Caco-2 (cell line): ENCODE measurements around the gene APCDD1. TPM values are rescaled to one million over a fixed set of nuclear protein-coding genes. Genes with fewer than 3 reads are reported as not detected.

Experiments used
- BruUV-seq: library from RNA; stranded (reverse); fragments of 400-500 nt; replicated peaks from 2 replicates; lab custom pipeline; 2021; lab: Mats Ljungman, UMichigan
- CTCF ChIA-PET: fragments of 300-600 bp; sonication (Branson Sonifier 250); formaldehyde crosslinking; loops from one replicate; lab custom pipeline; 2022; ENCODE audit warnings: antibody characterized with exemption; lab: Charles Lee
- POLR2A ChIA-PET: fragments of 300-600 bp; sonication (Branson Sonifier 250); formaldehyde crosslinking; loops from one replicate; lab custom pipeline; 2022; ENCODE audit warnings: antibody characterized with exemption; lab: Charles Lee
- DNase-seq, 2 experiments: peaks; one replicate each; pipeline versions ENCODE4 v3.0.0 to v3.0.0-alpha.2; 2020 to 2022
- H3K27me3 ChIP-seq: replicated peaks from 2 replicates; pipeline ENCODE4 v1.6.0; 2011; ENCODE audit warnings: low read length; ENCODE audit not compliant: control insufficient read depth, insufficient read depth
- H3K36me3 ChIP-seq: 2 replicates; pipeline ENCODE4 v1.5.1; 2011; ENCODE audit warnings: low read length; ENCODE audit not compliant: control insufficient read depth, insufficient read depth
- H3K4me1 ChIP-seq: fragments of 250-450 bp; sonication (Bioruptor Pico); 2 replicates; pipeline ENCODE4 v1.5.1; 2020; ENCODE audit warnings: mild to moderate bottlenecking
- H3K4me3 ChIP-seq: 2 replicates; pipeline ENCODE4 v1.5.1; 2011; ENCODE audit warnings: low read depth, mild to moderate bottlenecking, control low read depth, low read length
- H3K9me3 ChIP-seq: fragments of 250-450 bp; sonication (Bioruptor Pico); 2 replicates; pipeline ENCODE4 v1.5.1; 2020; ENCODE audit warnings: mild to moderate bottlenecking, moderate library complexity
- H3K27ac Mint-ChIP-seq: one replicate; pipeline ENCODE4 v1.8.0; 2022; ENCODE audit warnings: mixed read lengths; ENCODE audit not compliant: unreplicated experiment
- H3K27me3 Mint-ChIP-seq: one replicate; pipeline ENCODE4 v1.8.0; 2022; ENCODE audit warnings: mixed read lengths; ENCODE audit not compliant: insufficient read depth, unreplicated experiment
- H3K36me3 Mint-ChIP-seq: one replicate; pipeline ENCODE4 v1.8.0; 2022; ENCODE audit warnings: mild to moderate bottlenecking, mixed read lengths; ENCODE audit not compliant: insufficient read depth, unreplicated experiment
- H3K4me1 Mint-ChIP-seq: one replicate; pipeline ENCODE4 v1.8.0; 2022; ENCODE audit warnings: low read depth, mixed read lengths; ENCODE audit not compliant: unreplicated experiment
- H3K4me3 Mint-ChIP-seq: one replicate; pipeline ENCODE4 v1.8.0; 2022; ENCODE audit warnings: mild to moderate bottlenecking, moderate library complexity, mixed read lengths; ENCODE audit not compliant: unreplicated experiment
- H3K9me3 Mint-ChIP-seq: one replicate; pipeline ENCODE4 v1.8.0; 2022; ENCODE audit warnings: mixed read lengths; ENCODE audit not compliant: unreplicated experiment
- CTCF ChIP-seq, 2 experiments: fragments of 200-600 bp in 1 of 2; IDR thresholded peaks; 1 replicate in 1 of 2; 2 replicates in 1 of 2; pipeline versions ENCODE4 v1.5.1 to v1.8.0; 2011 to 2022; ENCODE audit warnings: antibody characterized with exemption in 1 of 2, control low read depth in 1 of 2, inconsistent platforms in 1 of 2, low read depth in 1 of 2, low read length in 1 of 2, mild to moderate bottlenecking in 1 of 2, moderate library complexity in 1 of 2; ENCODE audit not compliant: insufficient read depth in 1 of 2, severe bottlenecking in 1 of 2, unreplicated experiment in 1 of 2
- intact Hi-C: fragments of 100-400 bp; cut with micrococcal nuclease; formaldehyde crosslinking; loops from one replicate; pipeline ENCODE4 v1.10.0; 2022; ENCODE audit not compliant: unreplicated experiment
- total RNA-seq: library from RNA; stranded (reverse); gene quantifications from 2 replicates; pipeline ENCODE4 v1.2.3, GENCODE V29; 2022

Gene APCDD1
- total RNA-seq, 1 experiment from 2014 or later, result 1.5 TPM

DNA sequence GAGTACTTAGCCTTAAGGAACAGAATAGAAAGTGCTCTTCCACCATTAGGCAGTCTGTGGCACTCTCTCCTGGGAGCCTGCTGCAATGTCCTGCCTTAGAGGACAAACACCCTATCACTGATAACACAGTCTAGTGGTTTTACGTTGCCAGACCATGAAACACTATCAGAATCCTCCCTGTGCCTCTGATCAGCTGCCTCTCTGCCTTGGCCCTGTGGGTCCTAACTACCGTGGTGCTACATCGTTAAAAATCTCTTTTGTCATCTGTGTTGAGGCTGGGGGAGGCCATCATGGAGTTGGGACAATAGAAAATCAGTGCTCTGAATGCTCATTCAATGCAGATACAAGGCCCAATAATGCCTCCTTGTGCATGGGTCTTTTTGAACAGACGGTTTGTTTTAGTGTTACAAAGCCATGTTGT, 11.9 kb upstream of the APCDD1 start:
- intact Hi-C loops, result no loop called here
- H3K27me3 Mint-ChIP-seq, result no peaks in the 10 kb centered on the region
- DNase-seq, result no peak
- ChIA-PET CTCF (no interaction called here), POLR2A (no interaction called here)
- no peaks in the 10 kb centered on the region for H3K36me3 ChIP-seq
- H3K4me1 ChIP-seq, result no peaks in the 10 kb centered on the region
- H3K27ac Mint-ChIP-seq, result no peak overlapping the region
- H3K9me3 Mint-ChIP-seq, result no peaks in the 10 kb centered on the region
- no peaks in the 10 kb centered on the region for H3K9me3 ChIP-seq
- no peak overlapping the region for H3K4me3 Mint-ChIP-seq
- no peaks in the 10 kb centered on the region for H3K4me1 Mint-ChIP-seq
- H3K36me3 Mint-ChIP-seq, result no peaks in the 10 kb centered on the region
- no peak overlapping the region for H3K4me3 ChIP-seq
- BruUV-seq, result no TSS peak
- TF ChIP-seq CTCF (IDR thresholded peaks at IDR 0.05; ENCODE audit: insufficient read depth in 1 of 2, low read depth in 1 of 2, low read length in 1 of 2, severe bottlenecking in 1 of 2, unreplicated experiment in 1 of 2), result peak in 1 of 2 experiments; percentile 0
- no peaks in the 10 kb centered on the region for H3K27me3 ChIP-seq

DNA sequence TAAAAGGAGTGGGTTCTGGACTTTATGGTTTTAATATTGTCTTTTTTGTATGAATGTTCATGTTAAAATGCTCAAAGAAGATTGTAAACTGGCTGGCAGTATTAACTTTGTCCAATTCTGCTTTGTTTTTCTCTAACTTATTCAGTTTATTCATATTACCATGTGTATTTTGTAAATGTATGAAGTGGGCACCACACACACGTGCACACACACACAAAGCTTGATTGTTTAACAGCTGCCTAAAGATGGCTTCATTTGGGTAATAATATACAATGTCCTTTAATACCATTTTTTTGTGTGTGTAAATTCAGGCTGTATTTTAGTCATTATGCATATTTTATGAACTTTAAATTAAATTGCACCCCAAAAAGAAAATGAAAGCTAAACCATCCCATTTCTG, 11.4 kb upstream of the APCDD1 start:
- Mint-ChIP-seq H3K36me3 (no peaks in the 10 kb centered on the region), H3K4me3 (no peak overlapping the region), H3K4me1 (no peaks in the 10 kb centered on the region), H3K27me3 (no peaks in the 10 kb centered on the region), H3K9me3 (no peaks in the 10 kb centered on the region), H3K27ac (no peak overlapping the region)
- Histone ChIP-seq H3K36me3 (no peaks in the 10 kb centered on the region), H3K27me3 (no peaks in the 10 kb centered on the region), H3K9me3 (no peaks in the 10 kb centered on the region), H3K4me1 (no peaks in the 10 kb centered on the region), H3K4me3 (no peak overlapping the region)
- no peak for TF ChIP-seq CTCF (IDR thresholded peaks at IDR 0.05; ENCODE audit: insufficient read depth in 1 of 2, low read depth in 1 of 2, low read length in 1 of 2, severe bottlenecking in 1 of 2, unreplicated experiment in 1 of 2)
- ChIA-PET POLR2A (no interaction called here), CTCF (no interaction called here)
- BruUV-seq, result no TSS peak
- no peak for DNase-seq
- intact Hi-C loops, result no loop called here

GRCh38 chr18:10444314-10445006, 10.0 kb upstream of the APCDD1 start:
- Histone ChIP-seq H3K4me3 (no peak overlapping the region), H3K9me3 (no peaks in the 10 kb centered on the region), H3K36me3 (no peaks in the 10 kb centered on the region), H3K4me1 (no peaks in the 10 kb centered on the region), H3K27me3 (no peaks in the 10 kb centered on the region)
- intact Hi-C loops, result no loop called here
- TF ChIP-seq CTCF (IDR thresholded peaks at IDR 0.05; ENCODE audit: insufficient read depth in 1 of 2, low read depth in 1 of 2, low read length in 1 of 2, severe bottlenecking in 1 of 2, unreplicated experiment in 1 of 2), result no peak
- no TSS peak for BruUV-seq
- H3K9me3 Mint-ChIP-seq, result no peaks in the 10 kb centered on the region
- H3K4me1 Mint-ChIP-seq, result no peaks in the 10 kb centered on the region
- no peaks in the 10 kb centered on the region for H3K36me3 Mint-ChIP-seq
- H3K4me3 Mint-ChIP-seq, result no peak overlapping the region
- DNase-seq, result peak in 1 of 2 experiments; percentile 9
- ChIA-PET POLR2A (no interaction called here), CTCF (no interaction called here)
- peaks cover 2% of the 10 kb centered on the region for H3K27me3 Mint-ChIP-seq
- H3K27ac Mint-ChIP-seq, result no peak overlapping the region
